Lower leg skin (tissue), 4 donors: ENCODE results near the gene HERPUD1. TPM values are rescaled to one million over a fixed set of nuclear protein-coding genes. Genes with fewer than 3 reads are reported as not detected.

Experiments
- DNase-seq, 2 donors: peaks; one replicate each; pipeline ENCODE4 v3.0.0-alpha.2; 2019; ENCODE audit warnings: low spot score in 2 of 2
- H3K4me3 ChIP-seq: fragments of 200-600 bp; sonication (generic); 2 replicates; pipeline ENCODE4 v1.5.1; 2017; ENCODE audit warnings: mild to moderate bottlenecking, low read depth; ENCODE audit not compliant: poor library complexity, severe bottlenecking
- POLR2A ChIP-seq, 2 donors: fragments of 450-650 bp; IDR thresholded peaks; one replicate each; pipeline ENCODE4 v1.6.1; 2016 to 2017; ENCODE audit warnings: antibody characterized with exemption in 2 of 2, mild to moderate bottlenecking in 1 of 2, moderate library complexity in 1 of 2
- WGBS, 2 donors: methylation state at CpG; one replicate each; pipeline ENCODE4 v1.1.5; 2018; 5-methylcytosine and 5-hydroxymethylcytosine counted together
- intact Hi-C: fragments of 100-400 bp; cut with DNase I; formaldehyde crosslinking; loops from one replicate; pipeline ENCODE4 v1.15.0; 2023; ENCODE audit warnings: low total_unique reads
- microRNA-seq, 2 donors: library from miRNA; unstranded; fragments of <30 nt; microRNA quantifications; one replicate each; pipeline ENCODE4, GENCODE V29; 2016; ENCODE audit warnings: borderline replicate concordance in 2 of 2, borderline number of aligned reads in 1 of 2
- total RNA-seq, 4 donors: library from RNA; depleted of rRNA; stranded (reverse); fragments of >200 nt; gene quantifications; one replicate each; pipeline ENCODE4 v1.1.0, GENCODE V29; 2016
- TF ChIP-seq, protein P1 (sequence below), 3 donors: fragments of 450-650 bp; IDR thresholded peaks; one replicate each; pipeline ENCODE4 v1.5.1; 2016; ENCODE audit warnings: antibody characterized with exemption in 3 of 3, mild to moderate bottlenecking in 3 of 3, moderate library complexity in 2 of 3

The HERPUD1 gene
- total RNA-seq, 4 donors from 2014 or later, result 136 to 165 (median 158) TPM

DNA sequence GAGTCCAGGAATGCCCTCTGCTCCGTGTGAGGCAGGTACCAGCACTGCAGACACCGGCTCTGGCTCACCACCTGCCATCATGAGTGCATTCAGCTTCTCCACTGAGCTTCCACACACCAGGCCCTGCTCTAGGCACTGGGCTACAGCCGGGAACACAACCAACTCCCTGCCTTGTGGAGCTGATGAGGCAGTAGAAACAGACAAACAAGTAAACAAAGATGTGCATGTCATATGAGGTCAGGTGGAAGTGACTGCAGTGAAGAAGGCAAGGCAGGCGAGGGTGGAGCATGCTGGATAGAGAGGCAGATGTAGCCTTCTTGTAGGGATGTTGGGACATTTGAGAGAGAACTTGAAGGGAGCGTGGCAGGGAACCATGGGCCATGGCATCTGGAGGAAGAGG is 62.4 kb downstream of the HERPUD1 start:
- H3K4me3 ChIP-seq, result no peak overlapping the region
- intact Hi-C loops, result no loop called here
- 61 to 74% methylated on average over 5 of the region's 5 CpGs for WGBS, 2 donors
- DNase-seq, result peak in 1 of 2 donors; percentile 76
- no peak for TF ChIP-seq POLR2A (IDR thresholded peaks at IDR 0.05)
- TF ChIP-seq, protein P1, sequence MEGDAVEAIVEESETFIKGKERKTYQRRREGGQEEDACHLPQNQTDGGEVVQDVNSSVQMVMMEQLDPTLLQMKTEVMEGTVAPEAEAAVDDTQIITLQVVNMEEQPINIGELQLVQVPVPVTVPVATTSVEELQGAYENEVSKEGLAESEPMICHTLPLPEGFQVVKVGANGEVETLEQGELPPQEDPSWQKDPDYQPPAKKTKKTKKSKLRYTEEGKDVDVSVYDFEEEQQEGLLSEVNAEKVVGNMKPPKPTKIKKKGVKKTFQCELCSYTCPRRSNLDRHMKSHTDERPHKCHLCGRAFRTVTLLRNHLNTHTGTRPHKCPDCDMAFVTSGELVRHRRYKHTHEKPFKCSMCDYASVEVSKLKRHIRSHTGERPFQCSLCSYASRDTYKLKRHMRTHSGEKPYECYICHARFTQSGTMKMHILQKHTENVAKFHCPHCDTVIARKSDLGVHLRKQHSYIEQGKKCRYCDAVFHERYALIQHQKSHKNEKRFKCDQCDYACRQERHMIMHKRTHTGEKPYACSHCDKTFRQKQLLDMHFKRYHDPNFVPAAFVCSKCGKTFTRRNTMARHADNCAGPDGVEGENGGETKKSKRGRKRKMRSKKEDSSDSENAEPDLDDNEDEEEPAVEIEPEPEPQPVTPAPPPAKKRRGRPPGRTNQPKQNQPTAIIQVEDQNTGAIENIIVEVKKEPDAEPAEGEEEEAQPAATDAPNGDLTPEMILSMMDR (IDR thresholded peaks at IDR 0.05), result no peak

Small RNAs within 50 kb of the gene (microRNA-seq; reads per million reads assigned to microRNA genes)
- gene MIR6863, result 0 reads per million in 2 donors

Other genes starting within 250 kb of the HERPUD1 start
- 1,000 to 10,000 TPM; 1,041 to 3,584 (median 2,610) TPM for gene MT1X, start 249.7 kb upstream of the HERPUD1 start, total RNA-seq
- gene NUP93, start 202.0 kb upstream of the HERPUD1 start, total RNA-seq, result 10 to 100 TPM; 21.0 to 40.6 (median 31.2) TPM
- gene SLC12A3, start 66.9 kb upstream of the HERPUD1 start, total RNA-seq, result not detected
- under 1 TPM in 2 of 4 donors, not detected in 2; 0.52 to 0.79 TPM for gene CETP, start 29.8 kb downstream of the HERPUD1 start, total RNA-seq
- gene NLRC5, start 57.4 kb downstream of the HERPUD1 start, total RNA-seq, result 10 to 100 TPM; 21.8 to 52.4 (median 32.0) TPM
- 10 to 100 TPM; 12.5 to 18.9 (median 14.9) TPM for gene CPNE2, start 160.4 kb downstream of the HERPUD1 start, total RNA-seq